GF-D8 (cell line): Measurements from ENCODE around the gene ZNF316.

Source experiments
- DNase-seq: peaks from one replicate; lab custom pipeline; 2025; lab: John Stamatoyannopoulos, UW

ZNF316 gene

GRCh38 chr7:6691609-6692106 is 54.5 kb downstream of the ZNF316 start:
- DNase-seq, result no peak

GRCh38 chr7:6700793-6701192 is 63.7 kb downstream of the ZNF316 start:
- DNase-seq, result no peak

- DNase-seq, result no peak
These were observed 64.7 kb downstream of the ZNF316 start for GRCh38 chr7:6701860-6702259.
